HG03039 (cell line): ENCODE measurements around the gene CD151.

Experiments used
- ATAC-seq: cut with Tn5 transposase; IDR thresholded peaks from one replicate; pipeline ENCODE4 v1.9.1; 2021; ENCODE audit warnings: mild to moderate bottlenecking, moderate library complexity; ENCODE audit not compliant: unreplicated experiment

The CD151 gene

GRCh38 chr11:841981-842369 lies 9.2 kb downstream of the CD151 start:
- ATAC-seq = peak; percentile 6

DNA sequence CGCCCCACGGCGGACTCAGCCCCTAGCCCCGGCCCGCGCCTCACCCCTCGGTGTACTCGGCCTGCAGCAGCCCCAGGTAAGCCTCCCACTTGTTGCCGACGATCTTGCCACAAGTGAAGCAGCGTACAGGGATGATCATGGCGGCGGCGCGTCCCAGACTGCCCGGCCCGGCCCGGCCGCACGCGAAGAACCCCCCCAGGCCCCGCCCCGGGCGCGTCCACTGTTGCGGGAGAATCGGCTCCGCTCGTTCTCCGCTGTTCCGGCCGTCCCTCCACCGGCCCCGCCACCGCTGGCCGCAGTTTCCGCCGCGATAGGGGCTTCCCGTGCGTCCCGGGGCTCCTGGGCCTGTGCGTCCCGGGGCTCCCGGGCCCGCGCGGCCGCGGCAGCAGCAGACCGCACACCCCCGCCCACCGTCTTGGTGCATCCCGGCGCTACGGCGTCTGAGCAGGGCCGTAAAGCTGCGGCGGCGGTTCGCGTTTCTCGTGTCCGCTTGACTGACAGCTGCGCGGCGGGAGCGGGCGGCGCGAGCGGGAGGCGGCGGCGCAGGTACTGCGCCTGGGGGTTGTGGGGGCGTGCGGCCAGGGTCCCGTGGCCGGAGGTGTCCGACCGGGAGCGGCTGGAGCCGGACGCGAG lies 9.7 kb downstream of the CD151 start, which contains the start of the genes POLR2L and TSPAN4:
TSS of gene POLR2L (minus strand) at position 160 of the 633 bp plus-strand sequence. CDS start at position 139, 21 bp downstream.
TSS of gene TSPAN4 (plus strand) at position 483 of the 633 bp plus-strand sequence. CDS start 7,453 bp downstream, outside the sequence.
- ATAC-seq = peak; percentile 47

DNA sequence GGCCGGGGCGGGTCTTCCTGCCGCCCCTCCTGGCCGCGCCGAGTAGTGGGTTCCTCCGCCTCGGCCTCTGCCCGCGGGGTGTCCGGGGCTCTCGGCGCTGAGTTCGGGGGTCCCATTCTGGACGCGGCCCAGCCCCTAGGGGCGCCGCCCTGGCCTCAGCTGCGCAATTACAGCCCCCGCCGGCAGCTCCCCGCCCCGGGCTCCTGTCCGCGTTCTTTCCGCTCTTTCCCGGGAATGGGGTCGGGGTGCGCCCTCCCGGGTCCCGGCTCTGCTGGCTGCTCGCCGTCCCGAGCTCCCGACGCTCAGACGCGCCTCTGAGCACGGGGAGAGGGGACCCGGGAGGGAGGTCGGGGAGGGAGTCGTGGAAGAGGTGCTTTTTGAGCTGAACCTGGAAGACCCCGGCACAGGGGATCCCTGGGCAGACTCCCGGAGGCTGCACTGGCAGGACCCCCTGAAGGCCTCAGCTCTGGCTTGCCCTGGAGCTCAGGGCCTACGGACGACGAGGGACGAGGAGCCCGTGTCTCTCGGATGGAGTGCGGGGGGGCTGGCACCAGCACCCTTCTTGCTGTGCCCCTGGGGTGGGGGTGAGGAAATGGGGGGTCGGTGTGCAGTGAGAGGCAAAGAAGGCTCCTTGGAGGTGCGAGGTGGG lies 10.5 kb downstream of the CD151 start:
- no peak for ATAC-seq

DNA sequence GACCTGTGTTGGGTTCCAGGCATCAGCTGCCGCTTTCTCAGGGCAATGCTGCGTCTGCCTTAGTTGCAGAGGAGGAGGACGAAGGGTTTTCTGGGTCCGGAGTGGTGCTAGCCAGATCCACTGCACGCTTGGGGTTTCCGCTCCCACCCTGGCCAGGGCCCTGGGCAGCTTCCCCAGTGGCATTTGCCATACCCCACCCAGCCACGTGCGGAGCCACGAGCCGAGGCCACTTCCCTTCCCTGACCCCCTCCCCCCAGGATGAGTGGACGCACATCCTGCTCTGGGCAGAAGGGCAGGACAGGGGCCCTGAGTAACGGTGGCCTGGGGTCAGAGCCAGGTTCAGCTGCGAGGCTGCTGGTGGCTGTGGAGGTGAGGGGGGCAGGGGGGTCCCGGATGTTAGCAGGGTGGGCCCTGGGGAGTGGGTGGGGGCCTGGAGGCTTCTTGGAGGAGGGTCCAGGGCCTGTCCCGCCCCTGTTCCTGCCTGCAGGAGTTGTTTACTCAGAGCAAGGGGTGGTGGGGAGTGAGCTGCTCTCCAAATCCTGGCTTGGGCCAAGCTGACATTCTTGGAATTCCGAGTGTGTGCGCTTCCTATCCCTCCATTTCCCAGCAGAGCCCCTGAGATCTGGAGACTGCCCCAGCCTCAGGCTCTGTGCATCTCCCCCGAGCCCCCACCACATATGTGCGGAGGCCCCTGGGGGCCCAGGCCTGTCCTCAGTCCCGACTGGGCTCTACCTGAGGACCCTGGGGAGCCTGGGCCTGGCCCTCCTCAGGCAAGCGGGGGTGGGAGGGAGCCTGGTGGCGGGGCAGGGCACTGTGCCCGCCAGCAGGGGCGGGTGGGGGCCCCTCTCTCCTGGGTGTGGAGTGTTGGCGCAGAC lies 11.3 kb downstream of the CD151 start:
- ATAC-seq = no peak

DNA sequence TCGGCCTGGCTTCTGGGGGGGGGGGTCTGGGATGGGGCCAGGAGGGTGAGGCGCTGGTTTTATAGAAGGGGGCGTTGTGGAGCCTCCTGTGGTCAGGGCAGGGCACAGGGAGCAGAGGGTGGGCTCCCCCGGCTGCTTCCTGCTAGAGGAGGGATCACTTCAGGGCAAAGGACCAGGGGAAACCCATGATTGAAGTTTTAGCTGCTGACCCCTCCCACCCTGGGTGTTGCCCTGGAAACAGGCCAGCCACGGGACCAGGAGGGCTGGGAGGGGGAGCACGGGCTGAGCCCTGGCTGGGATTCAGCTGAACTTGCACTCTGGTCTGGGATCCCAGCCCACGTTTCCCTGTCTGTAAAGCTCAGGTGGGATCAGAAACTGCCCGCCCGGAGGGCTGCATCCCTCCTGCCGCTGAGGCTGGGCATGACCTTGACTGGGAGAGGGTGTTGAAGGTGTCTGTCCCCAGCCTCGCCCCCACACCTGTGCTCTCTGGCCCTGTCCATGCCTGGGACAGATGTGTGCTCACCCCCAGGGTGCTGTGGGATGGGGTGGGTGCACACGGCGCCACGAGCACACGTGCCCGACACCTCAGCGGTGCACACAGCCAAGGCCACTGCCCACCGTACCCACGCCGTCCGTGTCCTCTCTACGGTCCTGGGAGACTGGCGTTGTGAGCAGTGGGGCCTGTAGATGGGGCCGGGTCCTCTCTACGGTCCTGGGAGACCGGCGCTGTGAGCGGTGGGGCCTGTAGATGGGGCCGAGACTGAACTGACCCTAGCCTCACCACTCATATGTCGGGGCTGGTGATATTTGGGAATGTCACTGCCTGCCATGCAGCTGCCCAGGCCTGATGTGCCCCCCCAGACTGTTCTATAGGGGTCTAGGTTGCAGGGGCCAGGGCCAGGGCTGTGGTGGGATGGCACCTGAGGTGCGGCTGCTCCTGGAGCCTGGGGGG lies 12.2 kb downstream of the CD151 start:
- no peak for ATAC-seq

- ATAC-seq = no peak
Observed at GRCh38 chr11:845872-846495, 13.2 kb downstream of the CD151 start.

DNA sequence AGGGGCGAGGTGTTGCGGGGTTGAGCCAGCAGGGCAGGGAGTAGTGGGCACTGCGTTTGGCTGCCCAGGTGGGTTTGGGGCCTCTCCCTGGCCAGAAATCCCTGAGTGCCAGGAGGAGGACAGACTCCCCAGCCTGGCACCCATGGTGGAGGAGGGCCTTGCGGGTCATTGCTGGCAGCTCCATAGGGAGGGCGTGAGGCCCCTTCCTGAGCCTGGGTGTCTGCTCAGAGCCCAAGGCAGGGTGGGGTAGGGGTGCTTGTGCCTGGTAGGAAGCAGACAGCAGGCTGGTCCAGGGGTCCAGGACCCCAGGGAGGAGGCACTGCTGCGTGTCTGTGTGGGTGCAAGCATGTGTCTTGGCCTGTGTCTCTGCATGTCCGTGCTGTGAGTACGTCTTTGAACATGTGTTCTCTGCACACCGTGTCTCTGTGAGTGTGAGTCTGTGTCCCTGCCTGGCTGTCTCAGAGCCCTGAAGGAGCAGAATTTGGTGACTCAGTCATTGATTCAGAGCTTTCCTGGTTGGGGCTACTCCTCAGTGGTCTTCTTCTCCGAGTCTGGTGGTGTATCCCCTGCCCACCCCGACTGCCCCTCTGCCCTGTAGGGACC lies 13.8 kb downstream of the CD151 start:
- no peak for ATAC-seq

DNA sequence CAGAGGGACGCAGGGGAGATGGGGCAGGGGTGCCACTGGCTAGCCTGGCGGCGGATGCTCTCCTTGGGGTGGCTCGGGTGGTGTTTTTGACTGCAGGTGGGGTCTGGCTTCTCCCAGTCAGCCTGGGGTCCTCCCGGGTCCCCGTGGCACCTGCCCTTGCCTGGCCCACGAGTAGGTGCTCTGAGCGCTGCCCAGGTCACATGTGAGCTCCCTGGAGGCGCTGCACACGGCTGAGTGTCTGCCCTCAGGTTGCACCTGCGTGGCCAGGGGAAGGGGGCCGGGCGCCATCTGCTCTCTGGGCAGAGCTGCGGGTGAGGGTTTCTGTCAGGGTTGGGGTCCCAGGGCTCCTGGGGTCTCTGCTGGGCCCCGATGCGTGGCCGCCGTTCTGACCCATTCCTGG lies 15.1 kb downstream of the CD151 start:
- ATAC-seq = no peak

- no peak for ATAC-seq
Observed at GRCh38 chr11:848380-848931, 15.7 kb downstream of the CD151 start.

DNA sequence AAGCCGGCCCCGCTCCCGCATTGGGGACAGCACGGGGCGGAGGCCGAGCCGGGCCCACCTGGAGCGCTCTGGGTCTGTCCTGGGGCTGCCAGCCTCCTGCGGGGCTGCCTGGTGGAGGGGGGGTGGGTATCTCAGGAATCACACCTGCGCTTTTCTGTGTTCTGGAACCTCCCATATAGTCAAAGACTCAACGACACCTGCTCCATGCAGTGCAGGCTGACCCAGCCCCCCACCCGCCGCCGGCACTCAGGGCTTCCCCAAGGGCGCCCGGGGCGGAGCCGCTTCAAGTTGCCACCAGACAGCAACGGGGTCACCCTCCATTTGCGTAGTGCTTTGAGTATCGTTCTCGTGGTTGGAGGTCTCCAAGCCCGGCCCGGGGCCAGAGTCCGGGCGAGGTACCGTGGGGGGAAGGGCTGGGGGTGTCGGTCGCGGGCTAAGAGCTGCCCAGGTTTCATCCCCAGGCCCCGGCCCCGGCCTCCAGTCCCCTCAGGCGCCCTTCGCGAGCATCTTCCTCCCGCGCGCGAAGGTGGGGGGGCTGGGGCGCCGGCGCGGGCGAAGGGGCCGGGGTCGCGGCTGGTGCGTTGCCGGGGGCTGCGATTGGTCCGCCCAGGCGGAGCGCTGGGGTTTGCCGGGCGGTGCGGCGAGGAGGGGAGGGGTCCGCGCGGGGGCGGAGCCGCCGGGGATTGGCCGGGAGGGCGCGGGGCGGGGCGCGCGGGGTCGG lies 16.5 kb downstream of the CD151 start:
- no peak for ATAC-seq

DNA sequence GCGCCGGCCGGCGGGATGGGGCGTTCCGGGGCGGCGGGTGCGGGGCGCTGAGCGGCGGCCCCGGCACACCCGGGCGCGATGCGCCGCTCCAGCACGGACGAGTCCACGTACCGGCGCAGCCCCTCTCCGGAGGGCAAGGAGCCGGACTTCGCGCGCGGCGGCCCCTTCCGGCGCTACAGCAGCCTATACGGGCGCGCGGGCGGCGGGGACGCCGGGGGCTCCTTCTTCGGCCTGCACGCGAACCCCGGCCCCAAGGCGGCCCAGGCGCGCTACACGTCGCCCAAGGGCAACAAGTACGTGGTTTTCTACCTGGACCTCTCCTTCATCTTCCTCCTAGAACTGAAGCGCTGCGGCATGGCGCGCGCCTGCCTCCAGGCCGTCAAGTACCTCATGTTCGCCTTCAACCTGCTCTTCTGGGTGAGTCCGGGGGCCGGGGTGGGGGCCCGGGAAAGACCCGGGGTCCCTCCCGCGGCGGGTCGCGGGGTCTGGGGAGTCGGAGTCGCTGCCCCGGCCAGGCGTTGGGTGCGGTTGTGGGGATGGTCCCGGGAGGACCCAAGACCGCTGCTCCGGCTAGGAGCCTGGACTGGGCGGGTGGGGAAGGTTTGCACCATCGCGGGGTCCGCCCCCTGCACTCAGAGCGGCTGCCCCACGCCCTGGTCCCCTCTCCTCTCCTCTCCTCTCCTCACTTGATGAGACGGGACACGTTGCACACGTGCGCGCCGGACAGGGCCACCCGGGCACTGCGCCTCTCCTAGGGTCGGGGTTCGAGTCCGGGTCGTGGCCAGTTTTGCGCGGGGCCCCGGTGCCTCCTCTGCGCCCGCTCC lies 17.4 kb downstream of the CD151 start:
- ATAC-seq = no peak

DNA sequence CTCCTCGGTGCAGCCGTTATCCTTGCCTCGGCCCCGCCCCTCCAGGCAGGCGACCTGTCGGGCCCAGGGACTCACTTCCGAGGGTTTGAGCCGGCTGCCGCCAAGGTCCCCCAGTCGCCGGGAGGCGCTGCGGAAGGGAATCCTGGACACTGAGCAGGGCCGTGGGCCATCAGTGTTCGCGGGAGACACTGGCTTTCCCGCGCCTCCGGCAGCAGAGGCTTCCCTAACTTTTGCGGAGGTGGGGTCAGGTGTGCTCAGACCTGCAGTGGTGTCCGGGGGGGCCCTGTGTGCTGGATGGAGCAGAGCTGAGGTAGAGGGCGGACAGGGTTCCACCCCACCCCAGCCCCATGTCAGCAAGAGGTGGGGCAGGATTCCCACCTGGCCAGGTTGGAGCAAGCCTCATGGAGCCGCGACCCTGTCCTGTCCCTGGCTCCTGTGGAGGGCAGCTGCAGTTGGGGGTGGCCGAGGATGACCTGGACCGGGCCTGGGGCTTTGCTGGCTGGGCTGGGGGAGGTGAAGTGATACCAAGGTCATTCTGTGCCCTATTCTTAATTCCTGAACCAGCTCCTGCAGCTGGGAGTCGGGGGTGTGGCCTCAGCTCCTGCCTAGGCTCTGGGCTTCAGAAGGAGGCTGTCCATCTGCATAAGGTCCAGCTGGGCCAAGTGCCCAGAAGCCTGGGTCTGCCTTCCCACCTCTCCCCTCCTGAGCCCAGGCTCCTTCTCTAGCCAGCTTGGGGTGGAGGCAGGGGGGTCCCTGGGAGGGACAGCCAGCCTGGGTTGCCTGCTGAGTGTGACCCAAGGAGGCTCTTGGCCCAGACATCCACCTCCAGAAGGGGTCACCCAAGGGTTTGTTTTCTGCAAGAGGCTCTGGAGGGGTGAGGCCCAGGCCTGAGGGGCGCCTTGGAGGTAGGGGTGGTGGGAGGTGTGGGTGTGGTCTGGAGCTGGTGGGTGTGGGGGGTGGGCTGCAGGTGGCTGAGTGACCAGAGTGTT lies 18.3 kb downstream of the CD151 start:
- no peak for ATAC-seq

DNA sequence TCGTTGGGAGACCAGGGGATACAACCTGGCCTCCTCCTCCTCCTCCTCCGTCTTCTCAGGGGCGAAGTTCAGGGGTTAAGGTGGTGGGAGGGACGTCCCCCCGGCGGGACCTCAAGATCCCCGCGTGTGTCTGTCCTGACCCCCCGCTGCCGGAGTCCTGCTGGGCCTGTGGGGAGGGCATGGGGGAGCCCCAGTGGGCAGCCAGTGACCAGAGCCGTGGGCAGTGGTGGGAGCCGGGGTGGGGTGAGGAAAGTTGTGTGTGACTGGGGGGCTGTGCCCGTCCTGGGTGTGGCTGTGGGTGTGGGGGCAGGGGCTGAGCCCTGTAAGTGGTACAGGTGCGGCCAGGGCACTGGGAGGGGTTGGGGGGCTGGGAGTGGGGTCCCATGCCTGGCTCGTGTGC lies 20.0 kb downstream of the CD151 start:
- ATAC-seq = no peak

GRCh38 chr11:853682-854448 lies 21.1 kb downstream of the CD151 start:
- no peak for ATAC-seq

DNA sequence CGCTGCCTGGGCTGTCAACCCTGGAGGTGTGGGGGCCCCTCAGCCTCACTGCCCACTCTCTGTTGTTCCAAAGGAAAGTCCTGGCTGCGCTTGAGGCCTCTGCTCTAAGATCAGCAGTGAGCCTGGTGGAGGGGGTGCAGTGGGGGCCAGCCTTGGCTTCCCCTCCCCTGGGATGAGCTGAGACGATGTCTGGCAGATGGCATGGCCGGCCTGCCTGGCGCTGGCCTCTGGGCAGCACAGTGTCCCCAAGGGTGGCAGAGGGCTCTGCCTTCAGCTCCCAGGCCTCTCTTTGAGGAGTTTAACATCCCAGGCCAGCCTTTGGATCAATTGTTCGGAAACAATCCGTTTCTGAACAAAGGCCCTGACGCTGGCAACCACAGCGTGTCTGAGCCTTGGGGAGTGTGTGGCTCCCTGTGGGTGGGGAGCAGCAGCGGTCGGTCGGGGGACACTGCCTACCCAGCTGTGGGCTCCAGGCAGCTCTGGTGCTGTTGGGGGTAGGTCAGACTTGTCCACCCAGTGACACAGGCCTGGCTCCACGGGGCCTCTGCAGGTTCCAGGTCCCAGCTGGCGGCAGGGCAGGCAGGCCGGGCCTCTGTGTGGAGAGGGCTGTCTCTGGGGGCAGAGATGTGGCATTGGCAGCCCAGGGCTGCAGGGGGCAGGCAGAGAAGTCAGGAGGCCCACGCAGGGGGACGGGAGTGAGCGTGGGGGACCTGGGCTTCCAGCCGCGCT lies 22.0 kb downstream of the CD151 start:
- ATAC-seq = no peak
